HEK293T (cell line): ENCODE measurements around the gene RBM4.

Source experiments
- CTCF ChIA-PET: fragments of 350-600 bp; formaldehyde crosslinking; extraction: SDS; loops from one replicate; lab custom pipeline; 2021; ENCODE audit warnings: antibody characterized with exemption, inconsistent platforms; lab: Yijun Ruan, JAX
- POLR2A ChIA-PET: fragments of 350-600 bp; formaldehyde crosslinking; extraction: SDS; loops from one replicate; lab custom pipeline; 2020; ENCODE audit warnings: antibody characterized with exemption, inconsistent platforms; lab: Yijun Ruan, JAX
- DNase-seq: peaks from one replicate; pipeline ENCODE4 v3.0.0; 2012; ENCODE audit warnings: mixed read lengths; ENCODE audit errors: extremely low spot score
- ARNT ChIP-seq: fragments of 450-650 bp; IDR thresholded peaks from 2 replicates; pipeline ENCODE4 v1.6.1; 2017; ENCODE audit warnings: mild to moderate bottlenecking
- BHLHE40 ChIP-seq: fragments of 450-650 bp; IDR thresholded peaks from 2 replicates; pipeline ENCODE4 v1.6.1; 2016; ENCODE audit warnings: mild to moderate bottlenecking, moderate library complexity, borderline replicate concordance
- CTBP1 ChIP-seq: fragments of 450-650 bp; IDR thresholded peaks from 2 replicates; pipeline ENCODE4 v1.6.1; 2016; ENCODE audit warnings: borderline replicate concordance
- ELF4 ChIP-seq: fragments of 450-650 bp; IDR thresholded peaks from 2 replicates; pipeline ENCODE4 v1.6.1; 2017; ENCODE audit warnings: antibody characterized with exemption
- FOXA1 ChIP-seq: fragments of 450-650 bp; IDR thresholded peaks from 2 replicates; pipeline ENCODE4 v1.6.1; 2016; ENCODE audit warnings: mild to moderate bottlenecking
- FOXK2 ChIP-seq: fragments of 450-650 bp; IDR thresholded peaks from 2 replicates; pipeline ENCODE4 v1.6.1; 2016; ENCODE audit warnings: mild to moderate bottlenecking
- FOXM1 ChIP-seq: fragments of 450-650 bp; IDR thresholded peaks from 2 replicates; pipeline ENCODE4 v1.6.1; 2017; ENCODE audit warnings: mild to moderate bottlenecking, borderline replicate concordance
- HDGF ChIP-seq: fragments of 450-650 bp; IDR thresholded peaks from 2 replicates; pipeline ENCODE4 v1.6.1; 2017; ENCODE audit warnings: antibody characterized with exemption, borderline replicate concordance
- L3MBTL2 ChIP-seq: fragments of 450-650 bp; conservative IDR thresholded peaks from 2 replicates; pipeline ENCODE4 v1.6.1; 2016; ENCODE audit warnings: mild to moderate bottlenecking
- LEF1 ChIP-seq: fragments of 450-650 bp; IDR thresholded peaks from 2 replicates; pipeline ENCODE4 v1.6.1; 2017; ENCODE audit warnings: mild to moderate bottlenecking, borderline replicate concordance
- NFRKB ChIP-seq: fragments of 450-650 bp; IDR thresholded peaks from 2 replicates; pipeline ENCODE4 v1.6.1; 2016; ENCODE audit warnings: mild to moderate bottlenecking, moderate library complexity
- PKNOX1 ChIP-seq: fragments of 450-650 bp; IDR thresholded peaks from 2 replicates; pipeline ENCODE4 v1.6.1; 2016
- SP1 ChIP-seq: fragments of 450-650 bp; IDR thresholded peaks from 2 replicates; pipeline ENCODE4 v1.6.1; 2017
- SUZ12 ChIP-seq: fragments of 450-650 bp; IDR thresholded peaks from 2 replicates; pipeline ENCODE4 v1.6.1; 2016; ENCODE audit warnings: mild to moderate bottlenecking
- TARDBP ChIP-seq: fragments of 450-650 bp; IDR thresholded peaks from 2 replicates; pipeline ENCODE4 v1.6.1; 2016
- ZNF384 ChIP-seq: fragments of 450-650 bp; IDR thresholded peaks from 2 replicates; pipeline ENCODE4 v1.6.1; 2016

The RBM4 gene

GRCh38 chr11:66653123-66653522 is 14.6 kb downstream of the RBM4 start:
- no peak for TF ChIP-seq FOXK2
- no peak for DNase-seq
- CTCF ChIA-PET, result interaction anchor here (0.7 kb wide), 1 partner anchor 13 kb away, joined by 6 read pairs; no protein-coding TSS in a partner anchor
- POLR2A ChIA-PET, result interaction anchor here (1.0 to 2.1 kb wide), 2 partner anchors 15 to 37 kb away, joined by 3 to 8 read pairs; partner anchors contain the start of genes RBM14 and RBM4

- no peak for DNase-seq
- ChIA-PET CTCF (interaction anchor here (0.6 kb wide), 1 partner anchor 32 kb away, joined by 3 read pairs; no protein-coding TSS in a partner anchor), POLR2A (interaction anchor here (0.9 to 1.1 kb wide), 2 partner anchors 17 to 18 kb away, joined by 3 to 4 read pairs; partner anchors contain the start of gene RBM4B)
- TF ChIP-seq CTBP1, result no peak
- TF ChIP-seq TARDBP, result no peak
- no peak for TF ChIP-seq FOXA1
These were observed 21.3 kb downstream of the RBM4 start for GRCh38 chr11:66659763-66660162.

- ChIA-PET POLR2A (interaction anchor here (1.4 to 1.7 kb wide), 2 partner anchors 13 to 14 kb away, joined by 3 to 5 read pairs; partner anchors contain the start of gene RBM4B), CTCF (no interaction called here)
- TF ChIP-seq NFRKB, result no peak
- no peak for TF ChIP-seq SUZ12
- TF ChIP-seq ELF4, result no peak
- TF ChIP-seq LEF1, result no peak
- no peak for DNase-seq
These were observed 25.3 kb downstream of the RBM4 start for GRCh38 chr11:66663741-66664296.

- no peak for DNase-seq
- TF ChIP-seq L3MBTL2 (no peak), SUZ12 (no peak), BHLHE40 (no peak), FOXK2 (no peak), FOXM1 (no peak), HDGF (no peak), NFRKB (no peak), CTBP1 (no peak), FOXA1 (no peak), ELF4 (no peak), PKNOX1 (no peak), ZNF384 (no peak), SP1 (no peak), LEF1 (no peak), TARDBP (no peak), ARNT (no peak)
- ChIA-PET CTCF (no interaction called here), POLR2A (interaction anchor here (1.7 kb wide), 1 partner anchor 12 kb away, joined by 5 read pairs; the partner anchor contains the start of gene RBM4B)
These were observed 26.9 kb downstream of the RBM4 start for GRCh38 chr11:66665369-66665768.

- no peak for DNase-seq
- no peak for TF ChIP-seq ELF4
- TF ChIP-seq HDGF, result no peak
- no peak for TF ChIP-seq LEF1
- no peak for TF ChIP-seq FOXK2
- no peak for TF ChIP-seq CTBP1
These were observed 32.3 kb downstream of the RBM4 start for GRCh38 chr11:66670816-66671215.

GRCh38 chr11:66674964-66675602 is 36.6 kb downstream of the RBM4 start:
- TF ChIP-seq FOXK2 (no peak), BHLHE40 (no peak)
- no peak for DNase-seq
- CTCF ChIA-PET, result interaction anchor here (0.7 kb wide), 1 partner anchor 39 kb away, joined by 3 read pairs; no protein-coding TSS in a partner anchor
- POLR2A ChIA-PET, result no interaction called here

More at GRCh38 chr11:66670816-66671215, 32.3 kb downstream of the RBM4 start:
- ChIA-PET POLR2A (no interaction called here), CTCF (no interaction called here)

GRCh38 chr11:66676282-66676919 is 37.9 kb downstream of the RBM4 start:
- no peak for TF ChIP-seq TARDBP
- TF ChIP-seq FOXM1, result no peak
- TF ChIP-seq SUZ12, result no peak
- TF ChIP-seq ELF4, result no peak
- no peak for TF ChIP-seq SP1
- no peak for TF ChIP-seq L3MBTL2
- no peak for TF ChIP-seq ZNF384
- no peak for TF ChIP-seq FOXA1
- TF ChIP-seq CTBP1, result no peak
- TF ChIP-seq NFRKB, result no peak
- TF ChIP-seq FOXK2, result no peak
- TF ChIP-seq HDGF, result no peak
- no peak for TF ChIP-seq ARNT
- TF ChIP-seq LEF1, result no peak
- no peak for TF ChIP-seq BHLHE40
- no peak for TF ChIP-seq PKNOX1
- ChIA-PET CTCF (interaction anchor here (0.8 to 2.7 kb wide), 5 partner anchors 39 to 99 kb away, joined by 3 to 15 read pairs (median 3); partner anchors contain the start of gene RBM4), POLR2A (interaction anchor here (1.1 to 3.3 kb wide), 8 partner anchors 9 to 282 kb away, joined by 3 to 23 read pairs (median 7); partner anchors contain the start of genes CCDC87, CCS, MRPL11 and RBM14)
- DNase-seq, result no peak
